ENCODE data around the gene OLFML1.

Gene OLFML1

DNA sequence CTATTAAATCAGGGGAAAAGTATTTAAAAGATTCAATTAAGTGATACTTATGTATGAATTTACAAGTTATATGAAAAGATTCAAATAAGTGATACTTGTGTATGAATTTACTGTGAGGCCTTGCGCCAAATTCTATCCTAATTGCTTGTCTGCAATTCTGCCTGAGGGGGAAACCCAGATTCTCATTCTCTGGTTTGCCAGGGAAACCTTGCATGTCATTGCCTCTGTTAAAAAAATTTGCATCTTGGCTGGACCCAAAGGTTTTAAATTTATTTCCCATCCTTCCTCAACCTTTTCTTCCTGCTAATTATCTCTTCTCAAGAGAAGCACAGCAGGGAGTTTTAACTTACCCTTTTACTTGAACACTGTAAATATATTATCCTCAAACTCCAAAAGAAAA, 13.8 kb downstream of the OLFML1 start:
- TF ChIP-seq, protein P1, sequence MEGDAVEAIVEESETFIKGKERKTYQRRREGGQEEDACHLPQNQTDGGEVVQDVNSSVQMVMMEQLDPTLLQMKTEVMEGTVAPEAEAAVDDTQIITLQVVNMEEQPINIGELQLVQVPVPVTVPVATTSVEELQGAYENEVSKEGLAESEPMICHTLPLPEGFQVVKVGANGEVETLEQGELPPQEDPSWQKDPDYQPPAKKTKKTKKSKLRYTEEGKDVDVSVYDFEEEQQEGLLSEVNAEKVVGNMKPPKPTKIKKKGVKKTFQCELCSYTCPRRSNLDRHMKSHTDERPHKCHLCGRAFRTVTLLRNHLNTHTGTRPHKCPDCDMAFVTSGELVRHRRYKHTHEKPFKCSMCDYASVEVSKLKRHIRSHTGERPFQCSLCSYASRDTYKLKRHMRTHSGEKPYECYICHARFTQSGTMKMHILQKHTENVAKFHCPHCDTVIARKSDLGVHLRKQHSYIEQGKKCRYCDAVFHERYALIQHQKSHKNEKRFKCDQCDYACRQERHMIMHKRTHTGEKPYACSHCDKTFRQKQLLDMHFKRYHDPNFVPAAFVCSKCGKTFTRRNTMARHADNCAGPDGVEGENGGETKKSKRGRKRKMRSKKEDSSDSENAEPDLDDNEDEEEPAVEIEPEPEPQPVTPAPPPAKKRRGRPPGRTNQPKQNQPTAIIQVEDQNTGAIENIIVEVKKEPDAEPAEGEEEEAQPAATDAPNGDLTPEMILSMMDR (IDR thresholded peaks at IDR 0.05; ENCODE audit: extremely low read depth, insufficient read depth, missing control alignments) = no peak
- in situ Hi-C loops (cut with MboI; ENCODE audit: low pct_unique_long_range_greater_than_20kb, low sequenced_read_pairs, unreplicated experiment) = no loop called here
- no peak for DNase-seq (ENCODE audit: low spot score)

DNA sequence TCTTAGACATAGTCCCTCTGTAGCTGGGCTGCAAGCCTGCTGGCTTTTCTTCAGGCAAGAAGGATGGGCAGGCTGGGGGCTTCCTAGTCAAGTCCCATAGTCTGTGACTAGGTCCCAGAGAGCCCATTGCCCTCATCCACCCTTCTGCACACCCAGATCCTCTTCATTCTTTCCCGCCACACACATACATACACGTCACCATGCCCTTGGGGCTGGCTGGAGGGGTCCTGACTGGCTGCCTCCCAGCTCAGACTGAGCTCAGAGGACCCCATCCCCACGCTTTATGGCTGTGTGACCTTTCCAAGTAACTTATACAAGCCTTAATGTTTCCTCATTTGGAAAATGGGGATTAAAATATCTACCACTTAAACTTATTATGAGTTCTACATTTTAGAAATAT, 14.9 kb downstream of the OLFML1 start:
- in situ Hi-C loops (cut with MboI; ENCODE audit: low pct_unique_long_range_greater_than_20kb, low sequenced_read_pairs, unreplicated experiment) = no loop called here
- TF ChIP-seq, protein P1 (IDR thresholded peaks at IDR 0.05; ENCODE audit: extremely low read depth, insufficient read depth, missing control alignments) = no peak
- no peak for DNase-seq (ENCODE audit: low spot score)

DNA sequence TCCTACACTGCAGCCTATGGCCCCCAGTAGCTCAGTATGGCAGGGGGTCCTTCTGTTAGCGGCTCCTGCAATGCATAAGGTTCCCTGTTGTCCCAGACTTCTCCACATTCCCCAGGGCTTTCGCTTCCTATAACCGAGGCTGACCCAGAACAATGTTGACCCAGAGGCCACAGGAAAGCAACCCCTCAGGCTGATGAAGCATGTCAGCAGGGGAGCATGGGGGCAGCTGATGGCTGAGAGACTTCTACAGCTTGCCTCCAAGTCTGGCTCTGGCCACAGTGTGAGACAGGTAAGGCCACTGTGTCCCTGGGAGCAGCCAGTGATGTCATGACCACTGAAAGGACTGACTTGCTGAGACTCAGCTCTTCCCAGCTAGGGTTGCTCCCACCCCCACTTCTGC, 15.9 kb downstream of the OLFML1 start:
- in situ Hi-C loops (cut with MboI; ENCODE audit: low pct_unique_long_range_greater_than_20kb, low sequenced_read_pairs, unreplicated experiment) = no loop called here
- TF ChIP-seq, protein P1 (IDR thresholded peaks at IDR 0.05; ENCODE audit: extremely low read depth, insufficient read depth, missing control alignments) = no peak
- DNase-seq (ENCODE audit: low spot score) = no peak

DNA sequence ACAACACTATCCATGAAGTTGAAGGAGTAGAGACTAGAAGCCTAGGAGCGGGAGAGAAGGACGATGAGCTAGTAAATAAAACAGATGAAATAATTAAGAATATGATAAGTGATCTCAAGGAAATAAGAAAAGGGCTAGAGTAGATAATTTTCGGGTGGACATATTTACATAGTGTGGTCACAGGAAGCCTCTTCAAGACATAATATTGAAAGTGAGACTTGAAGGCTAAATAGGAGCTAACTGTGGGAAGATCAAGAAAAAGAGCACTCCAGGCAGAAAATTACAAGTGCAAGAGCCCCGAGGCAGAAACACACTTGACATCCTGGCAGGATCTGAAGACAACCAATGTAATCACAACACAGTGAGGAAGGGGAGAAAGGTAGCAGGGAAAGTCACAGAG, 16.6 kb downstream of the OLFML1 start:
- no peak for DNase-seq (ENCODE audit: low spot score)
- in situ Hi-C loops (cut with MboI; ENCODE audit: low pct_unique_long_range_greater_than_20kb, low sequenced_read_pairs, unreplicated experiment) = no loop called here
- TF ChIP-seq, protein P1 (IDR thresholded peaks at IDR 0.05; ENCODE audit: extremely low read depth, insufficient read depth, missing control alignments) = no peak

DNA sequence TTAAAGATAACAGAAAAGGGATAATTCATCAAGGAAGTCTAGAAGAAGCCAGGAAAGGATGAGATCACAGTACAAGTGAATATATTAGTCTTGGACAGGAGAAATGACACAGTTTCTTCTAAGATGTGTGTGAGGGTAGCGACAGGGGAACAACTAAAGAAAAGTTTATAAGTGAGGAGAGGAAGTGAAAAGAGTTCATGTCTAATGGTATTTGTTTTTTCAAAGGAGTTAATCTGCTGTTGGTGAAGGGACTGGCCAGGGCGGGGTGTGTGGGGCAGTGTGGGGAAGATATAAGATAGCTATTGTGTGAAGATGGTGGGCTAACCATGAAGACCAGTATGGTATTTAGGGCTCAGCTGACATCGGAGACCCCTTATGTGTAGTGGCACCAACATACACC, 20.9 kb downstream of the OLFML1 start:
- TF ChIP-seq, protein P1 (IDR thresholded peaks at IDR 0.05; ENCODE audit: extremely low read depth, insufficient read depth, missing control alignments) = no peak
- in situ Hi-C loops (cut with MboI; ENCODE audit: low pct_unique_long_range_greater_than_20kb, low sequenced_read_pairs, unreplicated experiment) = no loop called here
- no peak for DNase-seq (ENCODE audit: low spot score)

DNA sequence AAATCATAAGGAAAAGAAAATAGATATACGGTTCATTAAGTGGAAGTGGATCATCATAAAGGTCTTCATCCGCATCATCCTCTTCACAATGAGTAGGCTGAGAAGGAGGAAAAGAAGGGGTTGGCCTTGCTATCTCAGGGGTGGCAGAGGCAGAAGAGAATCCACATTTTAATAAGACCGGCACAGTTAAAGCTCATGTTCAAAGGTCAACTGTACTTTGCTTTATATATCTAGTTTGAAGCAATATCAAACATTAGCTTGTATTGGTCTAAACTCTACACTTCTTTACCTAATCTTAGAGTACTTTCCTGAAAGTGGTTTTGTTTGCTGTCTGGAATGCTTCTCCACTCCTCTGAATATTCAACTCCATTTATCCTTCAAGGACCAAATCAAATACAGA, 22.8 kb downstream of the OLFML1 start:
- in situ Hi-C loops (cut with MboI; ENCODE audit: low pct_unique_long_range_greater_than_20kb, low sequenced_read_pairs, unreplicated experiment) = no loop called here

More for the DNA sequence above, 22.8 kb downstream of the OLFML1 start:
- no peak for DNase-seq (ENCODE audit: low spot score)
- TF ChIP-seq, protein P1 (IDR thresholded peaks at IDR 0.05; ENCODE audit: extremely low read depth, insufficient read depth, missing control alignments) = no peak

Data from GM13977 (cell line).